DND-41 (cell line): Measurements from ENCODE around the gene GPR15LG.

Source experiments
- CTCF ChIP-seq: IDR thresholded peaks from 2 replicates; pipeline ENCODE4 v1.5.1; 2012; ENCODE audit warnings: borderline replicate concordance, low read length, moderate library complexity, mild to moderate bottlenecking; ENCODE audit not compliant: poor library complexity, severe bottlenecking; ENCODE audit errors: extremely low read depth
- EZH2 ChIP-seq: IDR thresholded peaks from 3 replicates; pipeline ENCODE4 v1.6.1; 2012; ENCODE audit warnings: borderline replicate concordance, low read depth, mild to moderate bottlenecking, moderate library complexity, low read length, inconsistent platforms; ENCODE audit not compliant: severe bottlenecking

GRCh38 chr10:84149854-84150253 is 23.7 kb upstream of the GPR15LG start:
- no peak for TF ChIP-seq CTCF
- no peak for TF ChIP-seq EZH2
